Measurements from ENCODE around the gene HIP1. TPM values are rescaled to one million over a fixed set of nuclear protein-coding genes. Genes with fewer than 3 reads are reported as not detected.
A peak's percentile ranks its signal among the peaks of the same experiment; 100 is the strongest.

HIP1 gene
- total and polyA plus RNA-seq, 9 of the 15 experiments (the other 6 are each of a cell fraction or from before 2014, with no cell fraction given): 2.4 to 13.7 (median 9.5) TPM

- TF ChIP-seq ZNF639 (CRISPR knock-in tag; conservative IDR thresholded peaks at IDR 0.05 in 1 of 2, IDR thresholded peaks at IDR 0.05 in 1 of 2): no peak
- no peak for TF ChIP-seq DMBX1 (CRISPR knock-in tag; IDR thresholded peaks at IDR 0.05; ENCODE audit: borderline replicate concordance)
- TF ChIP-seq ETS1 (conservative IDR thresholded peaks at IDR 0.05; ENCODE audit: control insufficient read depth, low read depth, low read length): no peak
- TF ChIP-seq NCOR1 (IDR thresholded peaks at IDR 0.05): no peak
- no peak for TF ChIP-seq RNF219 (CRISPR knock-in tag; IDR thresholded peaks at IDR 0.05)
- no peak for TF ChIP-seq RBM39 (optimal IDR thresholded peaks at IDR 0.05; ENCODE audit: low read depth, low read length)
- peak; percentile 43 to 46 (median 44); a peak in 5 of 6 replicates for TF ChIP-seq CTCF (IDR thresholded peaks at IDR 0.05 in 2 of 3, conservative IDR thresholded peaks at IDR 0.05 in 1 of 3; ENCODE audit: insufficient read depth in 2 of 3, low read depth in 1 of 3, low read length in 3 of 3)
- no peak for TF ChIP-seq FOXK1 (CRISPR knock-in tag; IDR thresholded peaks at IDR 0.05; ENCODE audit: borderline replicate concordance)
These were observed 88.7 kb downstream of the HIP1 start (continued) for GRCh38 chr7:75650062-75650461.
